MM.1S (cell line): ENCODE data around the gene SLCO2B1.

Source experiments
- CTCF ChIP-seq: fragments of 300-600 bp; sonication (generic); IDR thresholded peaks from 2 replicates; pipeline ENCODE4 v1.5.1; 2016; ENCODE audit warnings: antibody characterized with exemption, low read length, mixed read lengths
- EZH2 ChIP-seq: fragments of 300-600 bp; sonication (generic); optimal IDR thresholded peaks from 2 replicates; pipeline ENCODE3; 2017; ENCODE audit warnings: low read depth, mild to moderate bottlenecking, antibody characterized with exemption, low read length, mixed read lengths
- EZH2phosphoT487 ChIP-seq: fragments of 300-600 bp; sonication (generic); IDR thresholded peaks from 2 replicates; pipeline ENCODE4 v1.6.1; 2018; ENCODE audit warnings: antibody characterized with exemption, low read length

- TF ChIP-seq CTCF (no peak), EZH2phosphoT487 (no peak), EZH2 (no peak)
Observed at GRCh38 chr11:75147191-75147874, 3.6 kb upstream of the SLCO2B1 start.
